Keratinocyte (primary cell): ENCODE results near the gene YAP1. TPM values are rescaled to one million over a fixed set of nuclear protein-coding genes. Genes with fewer than 3 reads are reported as not detected.

Experiments used
- DNase-seq: peaks from one replicate; pipeline ENCODE4 v3.0.0-alpha.2; 2011; ENCODE audit warnings: low read depth, missing footprints, low spot score
- FAIRE-seq: peaks from 2 replicates; lab custom pipeline; 2011; peaks lifted over from hg19 to GRCh38; lab: Jason Lieb, UNC
- H2AFZ ChIP-seq: 2 replicates; pipeline ENCODE4 v1.6.0; 2012; ENCODE audit warnings: low read length, control low read depth, inconsistent platforms; ENCODE audit not compliant: control insufficient read depth
- H3K27ac ChIP-seq: 2 replicates; pipeline ENCODE4 v1.5.1; 2011; ENCODE audit warnings: low read length; ENCODE audit not compliant: control insufficient read depth, insufficient read depth
- H3K27me3 ChIP-seq: 3 replicates; pipeline ENCODE4 v1.6.0; 2011; ENCODE audit warnings: low read length; ENCODE audit not compliant: control insufficient read depth, insufficient read depth; ENCODE audit errors: extremely low read depth
- H3K36me3 ChIP-seq, 2 experiments: 2 replicates in 1 of 2; 3 replicates in 1 of 2; pipeline ENCODE4 v1.5.1; 2011; ENCODE audit warnings: low read length in 2 of 2, mild to moderate bottlenecking in 1 of 2; ENCODE audit not compliant: control insufficient read depth in 2 of 2, insufficient read depth in 2 of 2; ENCODE audit errors: extremely low read depth in 1 of 2
- H3K4me1 ChIP-seq: 3 replicates; pipeline ENCODE4 v1.5.1; 2011; ENCODE audit warnings: low read length; ENCODE audit not compliant: control insufficient read depth, insufficient read depth; ENCODE audit errors: extremely low read depth
- H3K4me2 ChIP-seq: 3 replicates; pipeline ENCODE4 v1.6.0; 2011; ENCODE audit warnings: low read depth, low read length; ENCODE audit not compliant: control insufficient read depth, insufficient read depth; ENCODE audit errors: extremely low read depth
- H3K4me3 ChIP-seq, 3 experiments: fragments of 200-600 bp in 1 of 3; sonication (generic) in 1 of 3; 2 replicates in 2 of 3; 3 replicates in 1 of 3; pipeline ENCODE4 v1.5.1; 2011 to 2016; ENCODE audit warnings: low read length in 3 of 3, mild to moderate bottlenecking in 3 of 3, control low read depth in 2 of 3, inconsistent platforms in 1 of 3, low read depth in 1 of 3, mixed read lengths in 1 of 3, mixed run types in 1 of 3, moderate library complexity in 1 of 3; ENCODE audit not compliant: control insufficient read depth in 2 of 3, insufficient read depth in 2 of 3; ENCODE audit errors: extremely low read depth in 1 of 3
- H3K79me2 ChIP-seq: 2 replicates; pipeline ENCODE4 v1.6.0; 2012; ENCODE audit warnings: low read length; ENCODE audit not compliant: control insufficient read depth, insufficient read depth
- H3K9ac ChIP-seq: 3 replicates; pipeline ENCODE4 v1.6.0; 2011; ENCODE audit warnings: low read length; ENCODE audit not compliant: control insufficient read depth, insufficient read depth; ENCODE audit errors: extremely low read depth
- H3K9me1 ChIP-seq: 3 replicates; pipeline ENCODE4 v1.6.0; 2011; ENCODE audit warnings: low read length; ENCODE audit not compliant: control insufficient read depth, insufficient read depth; ENCODE audit errors: extremely low read depth
- H3K9me3 ChIP-seq: 2 replicates; pipeline ENCODE4 v1.5.1; 2012; ENCODE audit warnings: low read depth, low read length; ENCODE audit not compliant: control insufficient read depth
- H4K20me1 ChIP-seq: 3 replicates; pipeline ENCODE4 v1.6.0; 2011; ENCODE audit warnings: low read length; ENCODE audit not compliant: control insufficient read depth, insufficient read depth; ENCODE audit errors: extremely low read depth
- EZH2 ChIP-seq: IDR thresholded peaks from one replicate; pipeline ENCODE4 v1.6.1; 2012; ENCODE audit warnings: inconsistent platforms, mild to moderate bottlenecking, low read length, moderate library complexity
- dilution Hi-C: fragments of 300-500 bp; cut with MboI; formaldehyde crosslinking; loops from one replicate; pipeline ENCODE4 v1.7.0; 2020; ENCODE audit warnings: low sequenced_read_pairs; ENCODE audit not compliant: extremely low pct_ligation_motif_present
- polyA plus RNA-seq, 5 experiments: library from polyadenylated mRNA; depleted of rRNA in 3 of 5; stranded (reverse) in 3 of 5; stranded (forward) in 1 of 5; unstranded in 1 of 5; fragments of >200 nt; gene quantifications; 1 replicate in 1 of 5; 2 replicates in 3 of 5; 3 replicates in 1 of 5; pipeline versions ENCODE4 v1.2.1 to v1.2.3, GENCODE V29; 2011 to 2012; ENCODE audit warnings: missing spikeins in 2 of 5, low read depth in 1 of 5, low replicate concordance in 1 of 5
- TF ChIP-seq, protein P1 (sequence below), 3 experiments: IDR thresholded peaks in 1 of 3; conservative IDR thresholded peaks in 1 of 3; optimal IDR thresholded peaks in 1 of 3; 2 replicates in 2 of 3; 3 replicates in 1 of 3; pipeline versions ENCODE3 to v1.5.1; 2011; ENCODE audit warnings: low read length in 3 of 3, mild to moderate bottlenecking in 3 of 3, moderate library complexity in 2 of 3, control low read depth in 1 of 3, inconsistent platforms in 1 of 3; ENCODE audit not compliant: insufficient read depth in 2 of 3; ENCODE audit errors: extremely low read depth in 1 of 3

YAP1 gene
- polyA plus RNA-seq, 1 donor (not counting 4 experiments of a cell fraction or from before 2014, with no cell fraction given), result 105 TPM

- Histone ChIP-seq H3K36me3 (peaks cover 1 to 10% of the 10 kb centered on the region in 2 experiments), H3K27me3 (no peaks in the 10 kb centered on the region), H3K4me2 (no peak overlapping the region), H3K79me2 (peaks cover 35% of the 10 kb centered on the region), H3K27ac (no peak overlapping the region), H3K9me1 (no peaks in the 10 kb centered on the region), H2AFZ (no peak overlapping the region), H3K4me3 (no peak overlapping the region), H3K4me1 (peaks cover 7% of the 10 kb centered on the region), H3K9me3 (no peaks in the 10 kb centered on the region), H4K20me1 (no peaks in the 10 kb centered on the region), H3K9ac (no peak overlapping the region)
- DNase-seq (no peak), FAIRE-seq (no peak)
- no peak for TF ChIP-seq EZH2
- TF ChIP-seq, protein P1, sequence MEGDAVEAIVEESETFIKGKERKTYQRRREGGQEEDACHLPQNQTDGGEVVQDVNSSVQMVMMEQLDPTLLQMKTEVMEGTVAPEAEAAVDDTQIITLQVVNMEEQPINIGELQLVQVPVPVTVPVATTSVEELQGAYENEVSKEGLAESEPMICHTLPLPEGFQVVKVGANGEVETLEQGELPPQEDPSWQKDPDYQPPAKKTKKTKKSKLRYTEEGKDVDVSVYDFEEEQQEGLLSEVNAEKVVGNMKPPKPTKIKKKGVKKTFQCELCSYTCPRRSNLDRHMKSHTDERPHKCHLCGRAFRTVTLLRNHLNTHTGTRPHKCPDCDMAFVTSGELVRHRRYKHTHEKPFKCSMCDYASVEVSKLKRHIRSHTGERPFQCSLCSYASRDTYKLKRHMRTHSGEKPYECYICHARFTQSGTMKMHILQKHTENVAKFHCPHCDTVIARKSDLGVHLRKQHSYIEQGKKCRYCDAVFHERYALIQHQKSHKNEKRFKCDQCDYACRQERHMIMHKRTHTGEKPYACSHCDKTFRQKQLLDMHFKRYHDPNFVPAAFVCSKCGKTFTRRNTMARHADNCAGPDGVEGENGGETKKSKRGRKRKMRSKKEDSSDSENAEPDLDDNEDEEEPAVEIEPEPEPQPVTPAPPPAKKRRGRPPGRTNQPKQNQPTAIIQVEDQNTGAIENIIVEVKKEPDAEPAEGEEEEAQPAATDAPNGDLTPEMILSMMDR (optimal IDR thresholded peaks at IDR 0.05 in 1 of 3, IDR thresholded peaks at IDR 0.05 in 1 of 3, conservative IDR thresholded peaks at IDR 0.05 in 1 of 3; ENCODE audit: extremely low read depth in 1 of 3, insufficient read depth in 2 of 3, low read length in 3 of 3), result no peak
- dilution Hi-C loops, result no loop called here
Measured at GRCh38 chr11:102191832-102192231, 81.6 kb downstream of the YAP1 start.

GRCh38 chr11:102192349-102193066 is 82.3 kb downstream of the YAP1 start:
- H3K27me3 ChIP-seq, result no peaks in the 10 kb centered on the region
- H3K4me2 ChIP-seq, result no peak overlapping the region
- no peak overlapping the region for H3K9ac ChIP-seq
- TF ChIP-seq EZH2, result no peak
- TF ChIP-seq, protein P1 (optimal IDR thresholded peaks at IDR 0.05 in 1 of 3, IDR thresholded peaks at IDR 0.05 in 1 of 3, conservative IDR thresholded peaks at IDR 0.05 in 1 of 3; ENCODE audit: extremely low read depth in 1 of 3, insufficient read depth in 2 of 3, low read length in 3 of 3), result no peak
- no peaks in the 10 kb centered on the region for H4K20me1 ChIP-seq
- DNase-seq (no peak), FAIRE-seq (peak; percentile 13)
- no peaks in the 10 kb centered on the region for H3K9me3 ChIP-seq
- H3K79me2 ChIP-seq, result peaks cover 34% of the 10 kb centered on the region
- no peaks in the 10 kb centered on the region for H3K9me1 ChIP-seq
- H2AFZ ChIP-seq, result no peak overlapping the region
- peaks cover 7% of the 10 kb centered on the region for H3K4me1 ChIP-seq
- dilution Hi-C loops, result no loop called here
- H3K27ac ChIP-seq, result no peak overlapping the region
- peaks cover 1 to 10% of the 10 kb centered on the region in 2 experiments for H3K36me3 ChIP-seq
- H3K4me3 ChIP-seq, result no peak overlapping the region
